ENCODE measurements around the gene PRDM16.

DNA sequence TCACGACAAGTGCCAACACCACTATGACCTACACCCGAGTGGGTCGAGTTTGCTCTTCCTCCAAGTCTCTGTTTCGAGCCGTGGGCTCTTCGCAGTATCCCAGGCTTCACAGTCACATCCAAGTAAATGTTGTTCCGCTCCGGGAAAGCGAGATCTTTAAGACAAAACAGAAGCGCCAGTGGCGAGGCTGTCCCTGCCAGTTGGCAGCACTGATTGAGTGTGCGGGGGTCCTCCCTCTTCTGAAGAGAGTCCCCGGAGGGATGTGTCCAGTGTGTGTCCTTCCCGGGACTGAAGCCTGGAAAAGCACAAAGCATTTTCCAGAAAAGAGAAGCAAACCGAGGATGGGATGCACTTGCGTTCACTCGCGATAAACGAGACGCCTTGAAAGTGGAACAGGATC lies 158.9 kb downstream of the PRDM16 start:
- no peak for TF ChIP-seq POLR2AphosphoS5 (IDR thresholded peaks at IDR 0.05)
- TF ChIP-seq, protein P1, sequence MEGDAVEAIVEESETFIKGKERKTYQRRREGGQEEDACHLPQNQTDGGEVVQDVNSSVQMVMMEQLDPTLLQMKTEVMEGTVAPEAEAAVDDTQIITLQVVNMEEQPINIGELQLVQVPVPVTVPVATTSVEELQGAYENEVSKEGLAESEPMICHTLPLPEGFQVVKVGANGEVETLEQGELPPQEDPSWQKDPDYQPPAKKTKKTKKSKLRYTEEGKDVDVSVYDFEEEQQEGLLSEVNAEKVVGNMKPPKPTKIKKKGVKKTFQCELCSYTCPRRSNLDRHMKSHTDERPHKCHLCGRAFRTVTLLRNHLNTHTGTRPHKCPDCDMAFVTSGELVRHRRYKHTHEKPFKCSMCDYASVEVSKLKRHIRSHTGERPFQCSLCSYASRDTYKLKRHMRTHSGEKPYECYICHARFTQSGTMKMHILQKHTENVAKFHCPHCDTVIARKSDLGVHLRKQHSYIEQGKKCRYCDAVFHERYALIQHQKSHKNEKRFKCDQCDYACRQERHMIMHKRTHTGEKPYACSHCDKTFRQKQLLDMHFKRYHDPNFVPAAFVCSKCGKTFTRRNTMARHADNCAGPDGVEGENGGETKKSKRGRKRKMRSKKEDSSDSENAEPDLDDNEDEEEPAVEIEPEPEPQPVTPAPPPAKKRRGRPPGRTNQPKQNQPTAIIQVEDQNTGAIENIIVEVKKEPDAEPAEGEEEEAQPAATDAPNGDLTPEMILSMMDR (IDR thresholded peaks at IDR 0.05) = no peak
- no peak for TF ChIP-seq EP300 (IDR thresholded peaks at IDR 0.05; ENCODE audit: low read depth)
- TF ChIP-seq POLR2A (IDR thresholded peaks at IDR 0.05) = no peak
